Fibroblast of lung (primary cell): ENCODE data around the gene KLHL33.

ENCODE experiments used
- CTCF ChIP-seq, 2 donors: IDR thresholded peaks in 1 of 2; conservative IDR thresholded peaks in 1 of 2; 1 replicate in 1 of 2; 2 replicates in 1 of 2; pipeline ENCODE4 v1.5.1; 2011 to 2012; ENCODE audit warnings: low read length in 2 of 2, control low read depth in 1 of 2, inconsistent platforms in 1 of 2, low read depth in 1 of 2, mild to moderate bottlenecking in 1 of 2
- EZH2 ChIP-seq: IDR thresholded peaks from 2 replicates; pipeline ENCODE4 v1.5.1; 2012; ENCODE audit warnings: low read length, control low read depth, mild to moderate bottlenecking; ENCODE audit errors: missing control alignments

GRCh38 chr14:20446889-20447288 lies 10.9 kb upstream of the KLHL33 start:
- TF ChIP-seq EZH2 (no peak), CTCF (conservative IDR thresholded peaks at IDR 0.05 in 1 of 2, IDR thresholded peaks at IDR 0.05 in 1 of 2; ENCODE audit: low read depth in 1 of 2, low read length in 2 of 2) (no peak)
